Measurements from ENCODE around the gene GPR160. TPM values are rescaled to one million over a fixed set of nuclear protein-coding genes. Genes with fewer than 3 reads are reported as not detected.
A peak's percentile ranks its signal among the peaks of the same experiment; 100 is the strongest.

The GPR160 gene
- total RNA-seq, 4 donors from 2014 or later, result 0.62 to 2.1 (median 1.2) TPM

- Histone ChIP-seq H3K27ac (no peak overlapping the region), H3K4me1 (no peaks in the 10 kb centered on the region), H3K9me3 (no peaks in the 10 kb centered on the region), H3K36me3 (no peaks in the 10 kb centered on the region), H3K4me3 (no peak overlapping the region), H3K27me3 (peaks cover 0 to 27% (median 13%) of the 10 kb centered on the region in 3 donors)
- TF ChIP-seq POLR2A (IDR thresholded peaks at IDR 0.05), result no peak
- TF ChIP-seq CTCF (IDR thresholded peaks at IDR 0.05 in 4 of 5, conservative IDR thresholded peaks at IDR 0.05 in 1 of 5), result no peak
- intact Hi-C loops (cut with DNase I; ENCODE audit: low total_unique reads), result no loop called here
- DNase-seq, result no peak
- in situ Hi-C loops (cut with MboI; ENCODE audit: low sequenced_read_pairs in 4 of 4), result no loop called here
- no peak for ATAC-seq
Measured at GRCh38 chr3:170044795-170045244, 7.0 kb downstream of the GPR160 start.

GRCh38 chr3:170046269-170047132, 8.7 kb downstream of the GPR160 start:
- no peak for ATAC-seq
- Histone ChIP-seq H3K27ac (no peak overlapping the region), H3K27me3 (peaks cover 0 to 14% (median 6%) of the 10 kb centered on the region in 3 donors), H3K4me3 (no peak overlapping the region), H3K36me3 (no peaks in the 10 kb centered on the region), H3K4me1 (no peaks in the 10 kb centered on the region), H3K9me3 (no peaks in the 10 kb centered on the region)
- TF ChIP-seq POLR2A (IDR thresholded peaks at IDR 0.05) (no peak), CTCF (IDR thresholded peaks at IDR 0.05 in 4 of 5, conservative IDR thresholded peaks at IDR 0.05 in 1 of 5) (no peak)
- in situ Hi-C loops (cut with MboI; ENCODE audit: low sequenced_read_pairs in 4 of 4), result no loop called here
- intact Hi-C loops (cut with DNase I; ENCODE audit: low total_unique reads), result no loop called here
- DNase-seq, result no peak

GRCh38 chr3:170047133-170047404, 9.3 kb downstream of the GPR160 start:
- in situ Hi-C loops (cut with MboI; ENCODE audit: low sequenced_read_pairs in 4 of 4), result no loop called here
- no peaks in the 10 kb centered on the region for H3K4me1 ChIP-seq
- no peak overlapping the region for H3K27ac ChIP-seq
- TF ChIP-seq POLR2A (IDR thresholded peaks at IDR 0.05) (no peak), CTCF (IDR thresholded peaks at IDR 0.05 in 4 of 5, conservative IDR thresholded peaks at IDR 0.05 in 1 of 5) (no peak)
- H3K27me3 ChIP-seq, result peaks cover 0 to 9% (median 5%) of the 10 kb centered on the region in 3 donors
- H3K9me3 ChIP-seq, result no peaks in the 10 kb centered on the region
- DNase-seq (no peak), ATAC-seq (no peak)
- no peaks in the 10 kb centered on the region for H3K36me3 ChIP-seq
- H3K4me3 ChIP-seq, result no peak overlapping the region
- intact Hi-C loops (cut with DNase I; ENCODE audit: low total_unique reads), result no loop called here

- in situ Hi-C loops (cut with MboI; ENCODE audit: low sequenced_read_pairs in 4 of 4), result no loop called here
Measured at GRCh38 chr3:170049146-170050000, 11.6 kb downstream of the GPR160 start.

More at GRCh38 chr3:170049146-170050000, 11.6 kb downstream of the GPR160 start:
- Histone ChIP-seq H3K27ac (peak overlapping the region in 2 of 4 donors; percentile 4 to 34), H3K4me1 (no peaks in the 10 kb centered on the region), H3K9me3 (no peaks in the 10 kb centered on the region), H3K27me3 (peaks cover 0 to 5% (median 0%) of the 10 kb centered on the region in 3 donors), H3K4me3 (no peak overlapping the region), H3K36me3 (no peaks in the 10 kb centered on the region)
- ATAC-seq, result no peak
- no peak for DNase-seq
- TF ChIP-seq POLR2A (IDR thresholded peaks at IDR 0.05) (no peak), CTCF (IDR thresholded peaks at IDR 0.05 in 4 of 5, conservative IDR thresholded peaks at IDR 0.05 in 1 of 5) (no peak)
- intact Hi-C loops (cut with DNase I; ENCODE audit: low total_unique reads), result no loop called here
